Heart right ventricle (tissue), 16 donors: ENCODE data around the gene PTX4. TPM values are rescaled to one million over a fixed set of nuclear protein-coding genes. Genes with fewer than 3 reads are reported as not detected.

Experiments used
- ATAC-seq, 8 donors: fragments of 200-7000 bp; cut with Tn5 transposase; one replicate each; pipeline ENCODE4 v1.9.1; 2020; ENCODE audit warnings: mild to moderate bottlenecking in 8 of 8, moderate library complexity in 8 of 8, moderate number of reproducible peaks in 1 of 8
- DNase-seq, 2 donors: peaks; one replicate each; pipeline ENCODE4 v3.0.0-alpha.2; 2020
- H3K27ac ChIP-seq, 10 donors: fragments of 200-600 bp; sonication (generic) in 2 of 10; one replicate each; pipeline versions ENCODE4 v1.5.0 to v1.8.0; 2020 to 2022; ENCODE audit warnings: mild to moderate bottlenecking in 3 of 10
- H3K27me3 ChIP-seq, 7 donors: fragments of 200-600 bp; one replicate each; pipeline ENCODE4 v1.8.0; 2021 to 2022; ENCODE audit warnings: mild to moderate bottlenecking in 2 of 7
- H3K36me3 ChIP-seq, 9 donors: fragments of 200-600 bp; sonication (generic) in 1 of 9; one replicate each; pipeline versions ENCODE4 v1.5.0 to v1.8.0; 2020 to 2022; ENCODE audit warnings: mild to moderate bottlenecking in 2 of 9
- H3K4me1 ChIP-seq, 9 donors: fragments of 200-600 bp; sonication (generic) in 1 of 9; one replicate each; pipeline versions ENCODE4 v1.5.0 to v1.8.0; 2020 to 2022; ENCODE audit warnings: mild to moderate bottlenecking in 4 of 9
- H3K4me3 ChIP-seq, 10 donors: fragments of 200-600 bp; sonication (generic) in 2 of 10; one replicate each; pipeline versions ENCODE4 v1.5.0 to v1.8.0; 2020 to 2022; ENCODE audit warnings: mild to moderate bottlenecking in 7 of 10, moderate library complexity in 2 of 10
- H3K9me3 ChIP-seq, 11 donors: fragments of 200-600 bp in 10 of 11; sonication (generic) in 2 of 11; one replicate each; pipeline versions ENCODE4 v1.5.0 to v1.8.0; 2013 to 2022; ENCODE audit warnings: mild to moderate bottlenecking in 2 of 11, control low read depth in 1 of 11, moderate library complexity in 1 of 11
- WGBS, 2 donors: extraction: QIAGEN DNeasy Blood & Tissue Kit; methylation state at CpG; one replicate each; pipeline ENCODE4 v1.1.7; 2013; ENCODE audit warnings: inconsistent platforms in 1 of 2; 5-methylcytosine and 5-hydroxymethylcytosine counted together
- intact Hi-C, 10 donors: fragments of 100-400 bp; cut with DNase I; formaldehyde crosslinking; loops; one replicate each; pipeline versions ENCODE4 v1.11.1 to v1.14.2; 2022
- polyA plus RNA-seq, 2 donors: library from polyadenylated mRNA; stranded (reverse); fragments of 200-250 nt; gene quantifications; one replicate each; pipeline ENCODE4 v1.2.3, GENCODE V29; 2013
- total RNA-seq, 10 donors: library from RNA; stranded (reverse); fragmentation: NEBNext Ultra II Directional in 3 of 10; extraction: Animal tissue kit (Norgen Biotek cat#: 25700) in 3 of 10; gene quantifications; one replicate each; pipeline versions ENCODE4 v1.2.1 to v1.2.4, GENCODE V29; 2021 to 2023
- TF ChIP-seq, protein P1 (sequence below), 9 donors: fragments of 200-600 bp; sonication (generic) in 2 of 9; IDR thresholded peaks; one replicate each; pipeline versions ENCODE4 v1.5.0 to v1.8.0; 2021 to 2022; ENCODE audit warnings: antibody characterized with exemption in 9 of 9, mild to moderate bottlenecking in 5 of 9, moderate library complexity in 1 of 9
- donor health status: Arrhythmogenic right ventricular cardiomyopathy.
- donor health status: ischemic (EF 13 %, LVEDD 7.1; RV severe dilation, severe dysfunction).
- donor health status: healthy with polysubstance abuse.
- donor health status: DM: no; HTN: yes; CAD: no.
- donor health status: DM: no; HTN: no; CAD: no.
- donor health status: ischemic (EF 25% LVEDD 6.9; RV normal size, moderate dysfunction).
- donor health status: ischemic (EF 25% LVEDD 5.7; RV mildly dilated, moderate dysfunction).
- donor health status: healthy.
- donor health status: DM: yes; HTN: yes; CAD: no.
- donor health status: Ischemic cardiomyopathy.
- donor health status: ischemic (EF 35%, LVEDD 5.7; RV mildly dilated, moderate dysfunction).
- donor health status: nonischemic (EF 11% LVEDD 7.7; RV severe dilation, severe dysfunction).
- donor health status: DM: yes; HTN: yes; CAD: no.
- donor health status: PGD.
- donor health status: ischemic (EF 29% LVEDD 5.4; RV normal size, mild dysfunction).
- donor health status: nonischemic (EF 23%, LVEDD 6.1; RV moderate dilation, normal function).

Gene PTX4
- total and polyA plus RNA-seq, 12 donors, result not detected

DNA sequence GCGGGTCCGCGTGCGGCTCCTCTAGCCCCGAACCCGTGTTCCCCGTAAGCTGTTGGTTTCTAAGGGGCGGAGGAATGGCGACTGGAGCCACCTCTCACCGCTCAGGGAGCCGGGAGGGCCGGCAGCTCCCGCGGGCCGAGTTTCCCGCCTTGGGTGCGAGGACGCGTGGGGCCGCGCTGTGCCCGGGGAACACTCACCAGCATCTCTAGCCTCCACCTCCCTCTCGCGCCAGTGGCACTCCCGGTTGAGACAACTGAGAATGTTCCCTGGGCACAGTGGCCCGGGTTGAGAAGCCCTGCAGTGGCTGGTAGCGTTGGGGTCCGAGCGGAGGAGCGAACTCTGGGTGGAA lies 5.0 kb upstream of the PTX4 start:
- Histone ChIP-seq H3K9me3 (no peaks in the 10 kb centered on the region), H3K27me3 (no peaks in the 10 kb centered on the region), H3K27ac (peak overlapping the region; percentile 82 to 97 (median 90)), H3K4me3 (peak overlapping the region; percentile 65 to 92 (median 80)), H3K36me3 (peaks cover 0 to 43% (median 26%) of the 10 kb centered on the region in 9 donors), H3K4me1 (peaks cover 9 to 31% (median 25%) of the 10 kb centered on the region in 9 donors)
- ATAC-seq (peak in 7 of 8 donors; percentile 2 to 29 (median 10)), DNase-seq (no peak)
- 1% methylated on average over 30 of the region's 30 CpGs for WGBS, 2 donors
- TF ChIP-seq, protein P1, sequence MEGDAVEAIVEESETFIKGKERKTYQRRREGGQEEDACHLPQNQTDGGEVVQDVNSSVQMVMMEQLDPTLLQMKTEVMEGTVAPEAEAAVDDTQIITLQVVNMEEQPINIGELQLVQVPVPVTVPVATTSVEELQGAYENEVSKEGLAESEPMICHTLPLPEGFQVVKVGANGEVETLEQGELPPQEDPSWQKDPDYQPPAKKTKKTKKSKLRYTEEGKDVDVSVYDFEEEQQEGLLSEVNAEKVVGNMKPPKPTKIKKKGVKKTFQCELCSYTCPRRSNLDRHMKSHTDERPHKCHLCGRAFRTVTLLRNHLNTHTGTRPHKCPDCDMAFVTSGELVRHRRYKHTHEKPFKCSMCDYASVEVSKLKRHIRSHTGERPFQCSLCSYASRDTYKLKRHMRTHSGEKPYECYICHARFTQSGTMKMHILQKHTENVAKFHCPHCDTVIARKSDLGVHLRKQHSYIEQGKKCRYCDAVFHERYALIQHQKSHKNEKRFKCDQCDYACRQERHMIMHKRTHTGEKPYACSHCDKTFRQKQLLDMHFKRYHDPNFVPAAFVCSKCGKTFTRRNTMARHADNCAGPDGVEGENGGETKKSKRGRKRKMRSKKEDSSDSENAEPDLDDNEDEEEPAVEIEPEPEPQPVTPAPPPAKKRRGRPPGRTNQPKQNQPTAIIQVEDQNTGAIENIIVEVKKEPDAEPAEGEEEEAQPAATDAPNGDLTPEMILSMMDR (IDR thresholded peaks at IDR 0.05), result no peak
- intact Hi-C loops, result loop anchor here (2.0 to 10.0 kb wide), 12 partner anchors 39 to 211 kb away; partner anchors contain the start of genes CRAMP1 (in 4 of the 10), IFT140 (in 4 of the 10), TMEM204 (in 3 of the 10) and MAPK8IP3 (in 1 of the 10)

DNA sequence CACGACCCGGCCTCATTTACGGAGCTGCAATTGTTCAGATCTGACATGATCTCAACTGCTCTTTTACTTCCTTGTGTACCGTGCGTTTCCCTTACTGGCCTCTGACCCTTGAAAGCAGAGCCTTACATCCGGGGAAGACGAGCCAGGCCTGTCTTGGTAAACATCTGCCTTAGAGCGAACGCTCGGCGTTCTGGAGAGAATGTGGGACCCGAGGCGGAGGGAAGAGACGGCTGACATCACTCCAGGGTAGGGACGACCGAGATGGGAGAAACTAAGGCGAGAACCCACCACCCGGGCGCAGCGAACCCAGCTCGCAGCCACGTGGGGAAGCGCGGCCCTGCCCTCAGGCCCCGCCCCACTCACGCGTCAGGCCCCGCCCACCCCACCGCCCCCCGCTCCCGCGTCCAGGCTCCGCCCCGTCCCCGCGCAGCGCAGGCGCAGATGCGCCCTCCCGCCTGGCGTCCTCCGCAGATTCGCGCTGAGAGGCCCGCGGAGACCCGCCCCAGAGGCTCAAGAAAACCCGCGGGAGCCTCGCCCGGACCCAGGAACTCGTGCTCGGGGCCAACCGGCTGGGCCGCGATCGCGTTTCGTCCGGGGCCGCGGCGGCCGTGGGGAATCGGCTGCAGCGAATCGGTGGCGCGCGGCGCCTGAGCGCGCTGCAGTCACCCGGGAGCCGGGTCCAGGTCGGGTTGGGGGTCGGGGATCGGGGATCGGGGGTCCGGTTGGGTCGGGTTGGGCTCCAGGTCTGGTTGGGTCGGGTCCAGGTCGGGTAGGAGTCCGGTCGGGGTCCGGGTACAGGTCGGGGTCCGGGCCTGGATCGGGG lies 4.4 kb upstream of the PTX4 start, which contains the start of gene TELO2:
Gene TELO2, plus strand, starts transcription at position 438 of the 823 bp plus-strand sequence. CDS start 922 bp downstream, outside the sequence.
- TF ChIP-seq, protein P1 (IDR thresholded peaks at IDR 0.05), result peak in 1 of 9 donors; percentile 9
- Histone ChIP-seq H3K9me3 (no peaks in the 10 kb centered on the region), H3K36me3 (peaks cover 0 to 37% (median 26%) of the 10 kb centered on the region in 9 donors), H3K27ac (peak within 1 kb of the TSS; percentile 82 to 97 (median 90)), H3K4me3 (peak within 1 kb of the TSS; percentile 65 to 92 (median 80)), H3K27me3 (no peaks in the 10 kb centered on the region), H3K4me1 (peaks cover 9 to 31% (median 25%) of the 10 kb centered on the region in 9 donors)
- WGBS, 2 donors, result 1 to 2% methylated on average over 89 of the region's 89 CpGs
- ATAC-seq, result peak; percentile 88 to 94 (median 91)
- intact Hi-C loops, result loop anchor here (2.0 to 10.0 kb wide), 12 partner anchors 39 to 212 kb away; partner anchors contain the start of genes CRAMP1 (in 4 of the 10), IFT140 (in 4 of the 10), TMEM204 (in 3 of the 10) and MAPK8IP3 (in 1 of the 10)
- DNase-seq, result peak; percentile 71 to 88

DNA sequence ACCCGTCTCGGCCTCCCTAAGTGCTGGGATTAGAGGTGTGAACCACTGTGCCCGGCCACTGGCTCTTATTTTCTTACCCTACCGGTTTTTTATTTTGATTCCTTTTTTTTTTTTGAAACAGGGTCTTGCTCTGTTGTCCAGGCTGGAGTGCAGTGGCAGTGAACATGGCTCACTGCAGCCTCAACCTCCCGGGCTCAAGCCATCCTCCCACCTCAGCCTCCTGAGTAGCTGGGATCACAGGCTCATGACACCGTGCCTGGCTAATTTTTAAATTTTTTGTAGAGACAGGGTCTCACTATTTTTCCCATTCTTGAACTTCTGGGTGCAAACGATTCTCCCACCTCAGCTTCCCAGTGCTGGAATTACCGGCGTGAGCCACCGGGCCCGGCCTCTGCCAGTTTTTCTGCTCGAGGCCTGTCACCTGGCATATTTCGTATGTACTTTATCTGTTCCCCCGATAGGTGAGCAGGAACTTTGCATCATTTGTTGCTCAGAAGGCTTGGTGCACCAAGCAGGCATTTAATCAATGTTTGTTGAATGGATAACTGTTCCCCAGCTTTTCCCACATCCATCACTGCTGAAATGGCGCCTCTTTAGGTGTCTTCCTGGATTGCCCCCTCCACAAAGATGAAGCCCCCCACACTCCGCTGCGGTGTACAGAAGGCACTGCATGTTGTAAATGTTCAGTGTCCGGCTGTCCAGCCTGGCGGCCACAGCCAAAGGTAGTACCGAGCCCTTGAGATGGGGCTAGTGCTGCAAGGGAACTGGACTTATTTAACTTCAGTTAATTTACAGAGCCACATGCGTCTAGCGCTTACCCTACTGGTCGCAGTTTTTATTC lies 3.6 kb upstream of the PTX4 start:
- Histone ChIP-seq H3K4me3 (peak overlapping the region in 9 of 10 donors; percentile 65 to 92 (median 80)), H3K27ac (peak overlapping the region in 9 of 10 donors; percentile 82 to 97 (median 87)), H3K36me3 (peaks cover 0 to 28% (median 24%) of the 10 kb centered on the region in 9 donors), H3K27me3 (no peaks in the 10 kb centered on the region), H3K9me3 (no peaks in the 10 kb centered on the region), H3K4me1 (peaks cover 9 to 31% (median 25%) of the 10 kb centered on the region in 9 donors)
- DNase-seq (no peak), ATAC-seq (no peak)
- WGBS, 2 donors, result 83 to 86% methylated on average over 23 of the region's 23 CpGs
- intact Hi-C loops, result loop anchor here (2.0 to 10.0 kb wide), 12 partner anchors 40 to 212 kb away; partner anchors contain the start of genes CRAMP1 (in 4 of the 10), IFT140 (in 4 of the 10), TMEM204 (in 3 of the 10) and MAPK8IP3 (in 1 of the 10)
- TF ChIP-seq, protein P1 (IDR thresholded peaks at IDR 0.05), result no peak
